Effector CD4-positive, alpha-beta T cell (primary cell): ENCODE results near the gene ISG15.
"Not testable (repeated sequence)": the region's sequence is repeated elsewhere in the genome, so short reads cannot be mapped to it uniquely, and the experiment has no call there.

Experiments
- DNase-seq: peaks from one replicate; pipeline ENCODE4 v3.0.0-alpha.2; 2020

Gene ISG15

DNA sequence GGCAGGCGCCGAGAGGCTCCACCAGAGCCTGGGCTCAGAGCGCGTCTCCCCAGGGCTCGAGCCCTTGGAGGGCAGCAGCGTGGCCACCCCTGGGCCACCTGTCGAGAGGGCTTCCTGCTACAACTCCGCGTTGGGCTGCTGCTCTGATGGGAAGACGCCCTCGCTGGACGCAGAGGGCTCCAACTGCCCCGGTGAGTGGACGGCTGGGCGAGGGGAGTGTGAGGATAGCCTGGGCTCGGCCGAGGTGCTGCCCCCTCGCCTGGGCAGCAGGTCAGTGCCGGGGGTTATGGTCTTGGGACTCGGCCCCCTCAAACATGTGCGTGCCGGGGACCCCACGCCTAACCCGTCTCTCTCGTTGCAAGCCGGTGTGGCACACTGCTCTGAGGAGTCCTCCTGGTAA lies 33.5 kb downstream of the ISG15 start:
- no peak for DNase-seq

GRCh38 chr1:1047407-1047806 lies 34.1 kb downstream of the ISG15 start:
- DNase-seq, result no peak

- no peak for DNase-seq
These were observed 34.7 kb downstream of the ISG15 start for GRCh38 chr1:1047963-1048362.

GRCh38 chr1:1048765-1049164 lies 35.5 kb downstream of the ISG15 start:
- DNase-seq, result no peak

DNA sequence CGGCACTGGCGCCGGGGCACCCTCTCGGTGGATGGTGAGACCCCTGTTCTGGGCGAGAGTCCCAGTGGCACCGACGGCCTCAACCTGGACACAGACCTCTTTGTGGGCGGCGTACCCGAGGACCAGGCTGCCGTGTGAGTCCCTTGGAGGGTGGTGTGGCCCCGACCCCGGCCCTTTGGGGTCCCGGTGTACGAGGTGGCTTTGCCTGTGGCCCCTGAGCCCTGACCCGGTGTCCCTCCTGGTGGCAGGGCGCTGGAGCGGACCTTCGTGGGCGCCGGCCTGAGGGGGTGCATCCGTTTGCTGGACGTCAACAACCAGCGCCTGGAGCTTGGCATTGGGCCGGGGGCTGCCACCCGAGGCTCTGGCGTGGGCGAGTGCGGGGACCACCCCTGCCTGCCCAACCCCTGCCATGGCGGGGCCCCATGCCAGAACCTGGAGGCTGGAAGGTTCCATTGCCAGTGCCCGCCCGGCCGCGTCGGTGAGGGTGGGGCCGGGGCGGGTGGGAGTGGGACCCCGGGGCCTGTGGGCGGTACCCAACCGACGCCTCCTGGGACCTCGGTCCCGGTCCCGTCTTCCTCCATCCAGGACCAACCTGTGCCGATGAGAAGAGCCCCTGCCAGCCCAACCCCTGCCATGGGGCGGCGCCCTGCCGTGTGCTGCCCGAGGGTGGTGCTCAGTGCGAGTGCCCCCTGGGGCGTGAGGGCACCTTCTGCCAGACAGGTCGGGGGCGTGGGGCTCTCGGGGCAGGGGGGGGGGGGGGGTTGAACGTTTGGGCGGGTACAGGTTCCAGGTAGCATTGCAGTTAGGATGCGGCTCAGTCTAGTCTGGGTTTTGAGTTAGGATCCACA lies 36.2 kb downstream of the ISG15 start:
- DNase-seq, result no peak

- DNase-seq, result no peak
These were observed 37.3 kb downstream of the ISG15 start for GRCh38 chr1:1050577-1051052.

GRCh38 chr1:1051127-1051810 lies 38.0 kb downstream of the ISG15 start:
- no peak for DNase-seq

- no peak for DNase-seq
These were observed 38.9 kb downstream of the ISG15 start for GRCh38 chr1:1052003-1052840.

DNA sequence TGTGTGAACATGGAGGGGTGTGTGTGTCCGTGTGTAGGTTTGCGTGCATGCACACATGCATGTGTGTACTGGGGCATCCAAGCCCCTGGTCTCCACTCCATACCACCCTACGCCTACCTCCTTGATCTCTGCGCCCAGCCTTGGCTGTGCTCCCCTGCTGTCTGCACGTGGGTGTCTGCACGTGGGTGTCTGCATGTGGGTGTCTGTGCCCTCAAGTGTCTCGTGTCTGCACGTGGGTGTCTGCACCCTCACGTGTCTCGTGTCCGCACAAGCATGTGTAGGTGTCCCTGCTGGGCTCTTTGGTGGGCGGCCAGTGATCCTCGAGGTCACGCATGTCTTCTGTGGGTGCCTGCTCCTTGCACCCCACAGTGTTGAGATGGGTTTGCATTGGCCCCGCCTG lies 39.7 kb downstream of the ISG15 start:
- DNase-seq, result no peak

DNA sequence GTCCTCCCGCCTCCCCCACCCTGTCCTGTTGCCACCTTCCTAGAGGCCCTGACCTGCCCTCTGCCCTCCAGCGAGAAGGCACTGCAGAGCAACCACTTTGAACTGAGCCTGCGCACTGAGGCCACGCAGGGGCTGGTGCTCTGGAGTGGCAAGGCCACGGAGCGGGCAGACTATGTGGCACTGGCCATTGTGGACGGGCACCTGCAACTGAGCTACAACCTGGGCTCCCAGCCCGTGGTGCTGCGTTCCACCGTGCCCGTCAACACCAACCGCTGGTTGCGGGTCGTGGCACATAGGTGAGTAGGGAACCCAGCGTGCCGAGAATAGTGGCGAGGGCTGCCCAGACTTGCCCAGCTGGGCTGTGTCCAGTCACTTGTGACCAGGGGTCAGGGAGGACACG lies 40.4 kb downstream of the ISG15 start:
- no peak for DNase-seq

GRCh38 chr1:1054099-1054700 lies 40.9 kb downstream of the ISG15 start:
- no peak for DNase-seq

DNA sequence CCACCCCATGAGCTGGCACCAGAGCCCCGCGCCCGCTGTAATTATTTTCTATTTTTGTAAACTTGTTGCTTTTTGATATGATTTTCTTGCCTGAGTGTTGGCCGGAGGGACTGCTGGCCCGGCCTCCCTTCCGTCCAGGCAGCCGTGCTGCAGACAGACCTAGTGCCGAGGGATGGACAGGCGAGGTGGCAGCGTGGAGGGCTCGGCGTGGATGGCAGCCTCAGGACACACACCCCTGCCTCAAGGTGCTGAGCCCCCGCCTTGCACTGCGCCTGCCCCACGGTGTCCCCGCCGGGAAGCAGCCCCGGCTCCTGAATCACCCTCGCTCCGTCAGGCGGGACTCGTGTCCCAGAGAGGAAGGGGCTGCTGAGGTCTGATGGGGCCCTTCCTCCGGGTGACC lies 41.7 kb downstream of the ISG15 start:
- DNase-seq, result no peak

DNA sequence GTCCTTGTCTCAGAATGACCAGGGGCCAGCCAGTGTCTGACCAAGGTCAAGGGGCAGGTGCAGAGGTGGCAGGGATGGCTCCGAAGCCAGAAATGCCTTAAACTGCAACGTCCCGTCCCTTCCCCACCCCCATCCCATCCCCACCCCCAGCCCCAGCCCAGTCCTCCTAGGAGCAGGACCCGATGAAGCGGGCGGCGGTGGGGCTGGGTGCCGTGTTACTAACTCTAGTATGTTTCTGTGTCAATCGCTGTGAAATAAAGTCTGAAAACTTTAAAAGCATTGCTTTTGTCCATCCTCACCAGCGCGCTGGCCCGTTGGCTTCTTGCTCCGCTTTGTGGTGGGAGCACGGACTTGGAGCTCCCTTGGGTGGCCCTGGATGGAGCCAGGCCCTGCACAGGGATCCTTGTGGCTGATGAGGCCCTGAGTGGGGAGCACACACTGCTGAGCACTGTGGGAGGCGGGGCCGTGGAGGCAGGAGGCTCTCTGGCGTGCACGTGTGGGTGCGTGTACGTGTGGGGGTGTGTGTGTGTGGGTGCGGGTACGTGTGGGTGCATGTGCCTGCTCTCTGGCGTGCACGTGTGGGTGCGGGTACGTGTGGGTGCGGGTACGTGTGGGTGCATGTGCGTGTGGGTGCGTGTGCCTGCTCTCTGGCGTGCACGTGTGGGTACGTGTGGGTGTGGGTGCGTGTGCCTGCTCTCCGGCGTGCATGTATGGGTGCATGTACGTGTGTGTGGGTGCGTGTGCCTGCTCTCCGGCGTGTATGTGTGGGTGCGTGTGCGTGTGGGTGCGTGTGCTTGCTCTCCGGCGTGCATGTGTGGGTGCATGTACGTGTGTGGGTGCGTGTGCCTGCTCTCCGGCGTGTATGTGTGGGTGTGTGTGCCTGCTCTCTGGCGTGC lies 42.8 kb downstream of the ISG15 start:
- DNase-seq, result no peak

DNA sequence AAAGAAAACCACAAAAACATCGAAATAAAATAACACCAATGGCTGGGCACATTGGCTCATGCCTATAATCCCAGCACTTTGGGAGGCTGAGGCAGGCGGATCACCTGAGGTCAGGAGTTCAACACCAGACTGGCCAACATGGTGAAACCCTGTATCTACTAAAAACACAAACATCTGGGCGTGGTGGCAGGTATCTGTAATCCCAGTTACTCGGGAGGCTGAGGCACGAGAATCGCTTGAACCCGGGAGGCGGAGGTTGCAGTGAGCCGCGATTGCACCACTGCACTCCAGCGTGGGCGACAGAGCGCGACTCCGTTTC lies 44.4 kb downstream of the ISG15 start:
- not testable (repeated sequence) for DNase-seq

- no peak for DNase-seq
These were observed 45.0 kb downstream of the ISG15 start for GRCh38 chr1:1058088-1058905.

- DNase-seq, result no peak
These were observed 45.7 kb downstream of the ISG15 start for GRCh38 chr1:1058921-1059493.

GRCh38 chr1:1059494-1060280 lies 46.4 kb downstream of the ISG15 start:
- DNase-seq, result peak; percentile 83

DNA sequence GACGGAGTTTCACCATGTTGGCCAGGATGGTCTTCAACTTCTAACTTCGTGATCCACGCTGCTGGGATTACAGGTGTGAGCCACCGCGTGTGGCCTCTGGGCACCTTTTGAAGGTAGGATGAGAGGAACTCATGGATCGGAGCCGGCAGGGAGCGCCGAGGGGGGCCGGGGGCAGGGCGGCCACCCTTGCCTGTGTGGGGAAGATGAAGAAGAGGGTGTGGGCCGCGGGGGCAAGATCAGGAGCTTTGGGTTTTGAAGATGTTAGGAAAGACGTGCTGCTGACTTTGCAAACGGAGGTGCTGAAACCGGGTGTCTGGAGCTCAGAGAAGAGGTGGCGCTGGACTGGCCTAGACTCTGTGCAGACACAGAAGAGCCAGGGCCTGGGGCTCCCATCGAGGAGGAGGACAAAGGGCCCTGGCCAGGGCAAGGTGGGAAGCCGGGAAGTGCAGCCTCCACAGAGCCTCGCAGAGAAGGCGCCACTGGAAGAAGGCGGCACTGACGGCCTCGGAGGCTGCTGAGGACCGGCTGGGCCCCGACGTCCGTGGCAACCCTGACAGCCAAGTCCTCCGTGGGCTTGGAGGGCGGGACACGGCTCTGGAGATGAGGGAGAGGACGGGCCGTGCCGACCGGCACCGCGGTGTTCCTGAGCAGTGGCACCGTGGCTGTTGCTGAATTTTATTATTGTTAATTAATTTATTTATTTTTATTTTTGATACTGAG lies 47.1 kb downstream of the ISG15 start:
- DNase-seq, result no peak

- DNase-seq, result no peak
These were observed 48.5 kb downstream of the ISG15 start for GRCh38 chr1:1061682-1062345.
